Sigmoid colon (tissue), 7 donors: ENCODE measurements around the gene ST6GALNAC4. TPM values are rescaled to one million over a fixed set of nuclear protein-coding genes. Genes with fewer than 3 reads are reported as not detected.

Experiments
- DNase-seq: peaks from one replicate; pipeline ENCODE4 v3.0.0-alpha.2; 2019
- H3K27ac ChIP-seq, 4 donors: fragments of 200-600 bp; sonication (generic); one replicate each; pipeline ENCODE4 v1.5.1; 2016 to 2019; ENCODE audit warnings: mild to moderate bottlenecking in 1 of 4
- H3K27me3 ChIP-seq, 3 donors: fragments of 200-600 bp; sonication (generic); one replicate each; pipeline ENCODE4 v1.5.1; 2019; ENCODE audit warnings: mild to moderate bottlenecking in 1 of 3
- H3K36me3 ChIP-seq, 4 donors: fragments of 200-600 bp; sonication (generic); one replicate each; pipeline ENCODE4 v1.5.1; 2016 to 2019
- H3K4me1 ChIP-seq, 4 donors: fragments of 200-600 bp; sonication (generic); one replicate each; pipeline ENCODE4 v1.5.1; 2017 to 2019
- H3K4me3 ChIP-seq, 4 donors: fragments of 200-600 bp; sonication (generic); one replicate each; pipeline ENCODE4 v1.5.1; 2017 to 2019; ENCODE audit warnings: mild to moderate bottlenecking in 2 of 4, moderate library complexity in 1 of 4
- H3K9me3 ChIP-seq, 4 donors: fragments of 200-600 bp in 3 of 4; sonication (generic) in 3 of 4; one replicate each; pipeline versions ENCODE4 v1.5.1 to v1.6.1; 2013 to 2019
- EP300 ChIP-seq, 4 donors: sonication (generic); formaldehyde crosslinking; IDR thresholded peaks; one replicate each; pipeline ENCODE4 v1.6.1; 2017; ENCODE audit warnings: antibody characterized with exemption in 4 of 4
- POLR2A ChIP-seq, 2 donors: fragments of 450-650 bp; IDR thresholded peaks; one replicate each; pipeline ENCODE4 v1.6.1; 2016; ENCODE audit warnings: antibody characterized with exemption in 2 of 2, mild to moderate bottlenecking in 2 of 2, moderate library complexity in 2 of 2
- POLR2AphosphoS5 ChIP-seq, 4 donors: sonication (generic); formaldehyde crosslinking; IDR thresholded peaks; one replicate each; pipeline ENCODE4 v1.6.1; 2017; ENCODE audit warnings: antibody characterized with exemption in 4 of 4
- WGBS, 2 donors: extraction: QIAGEN DNeasy Blood & Tissue Kit; methylation state at CpG; one replicate each; pipeline ENCODE4 v1.1.7; 2013; 5-methylcytosine and 5-hydroxymethylcytosine counted together
- intact Hi-C: fragments of 100-400 bp; cut with DNase I; formaldehyde crosslinking; loops from one replicate; pipeline ENCODE4 v1.15.1; 2023
- polyA plus RNA-seq, 3 donors: library from polyadenylated mRNA; stranded (reverse); fragments of 200-250 nt; gene quantifications; one replicate each; pipeline ENCODE4 v1.2.3, GENCODE V29; 2013
- total RNA-seq, 4 donors: library from RNA; depleted of rRNA; stranded (reverse); fragments of >200 nt; gene quantifications; one replicate each; pipeline ENCODE4 v1.1.0, GENCODE V29; 2016
- TF ChIP-seq, protein P1 (sequence below), 4 experiments: fragments of 450-650 bp in 3 of 4; fragments of 200-600 bp in 1 of 4; IDR thresholded peaks; one replicate each; pipeline ENCODE4 v1.5.1; 2016 to 2019; ENCODE audit warnings: antibody characterized with exemption in 4 of 4, mild to moderate bottlenecking in 3 of 4, moderate library complexity in 2 of 4
- donor health status: healthy with polysubstance abuse.
- donor health status: Bipolar disorder and iron deficiency.
- donor health status: healthy.

The ST6GALNAC4 gene
- total and polyA plus RNA-seq, 7 donors, result 22.8 to 51.1 (median 27.0) TPM

GRCh38 chr9:127944586-127945218 lies 27.9 kb upstream of the ST6GALNAC4 start:
- TF ChIP-seq, protein P1, sequence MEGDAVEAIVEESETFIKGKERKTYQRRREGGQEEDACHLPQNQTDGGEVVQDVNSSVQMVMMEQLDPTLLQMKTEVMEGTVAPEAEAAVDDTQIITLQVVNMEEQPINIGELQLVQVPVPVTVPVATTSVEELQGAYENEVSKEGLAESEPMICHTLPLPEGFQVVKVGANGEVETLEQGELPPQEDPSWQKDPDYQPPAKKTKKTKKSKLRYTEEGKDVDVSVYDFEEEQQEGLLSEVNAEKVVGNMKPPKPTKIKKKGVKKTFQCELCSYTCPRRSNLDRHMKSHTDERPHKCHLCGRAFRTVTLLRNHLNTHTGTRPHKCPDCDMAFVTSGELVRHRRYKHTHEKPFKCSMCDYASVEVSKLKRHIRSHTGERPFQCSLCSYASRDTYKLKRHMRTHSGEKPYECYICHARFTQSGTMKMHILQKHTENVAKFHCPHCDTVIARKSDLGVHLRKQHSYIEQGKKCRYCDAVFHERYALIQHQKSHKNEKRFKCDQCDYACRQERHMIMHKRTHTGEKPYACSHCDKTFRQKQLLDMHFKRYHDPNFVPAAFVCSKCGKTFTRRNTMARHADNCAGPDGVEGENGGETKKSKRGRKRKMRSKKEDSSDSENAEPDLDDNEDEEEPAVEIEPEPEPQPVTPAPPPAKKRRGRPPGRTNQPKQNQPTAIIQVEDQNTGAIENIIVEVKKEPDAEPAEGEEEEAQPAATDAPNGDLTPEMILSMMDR (IDR thresholded peaks at IDR 0.05), result no peak
- TF ChIP-seq POLR2AphosphoS5 (IDR thresholded peaks at IDR 0.05) (no peak), EP300 (IDR thresholded peaks at IDR 0.05) (no peak), POLR2A (IDR thresholded peaks at IDR 0.05) (no peak)
- no peak for DNase-seq
- Histone ChIP-seq H3K4me3 (no peak overlapping the region), H3K27me3 (no peaks in the 10 kb centered on the region), H3K9me3 (no peaks in the 10 kb centered on the region), H3K4me1 (peaks cover 0 to 44% (median 38%) of the 10 kb centered on the region in 4 donors), H3K36me3 (peaks cover 12 to 47% (median 25%) of the 10 kb centered on the region in 4 donors), H3K27ac (peak overlapping the region; percentile 1 to 48 (median 45))
- intact Hi-C loops, result no loop called here
- WGBS, 2 donors, result 91 to 94% methylated on average over 38 of the region's 38 CpGs

DNA sequence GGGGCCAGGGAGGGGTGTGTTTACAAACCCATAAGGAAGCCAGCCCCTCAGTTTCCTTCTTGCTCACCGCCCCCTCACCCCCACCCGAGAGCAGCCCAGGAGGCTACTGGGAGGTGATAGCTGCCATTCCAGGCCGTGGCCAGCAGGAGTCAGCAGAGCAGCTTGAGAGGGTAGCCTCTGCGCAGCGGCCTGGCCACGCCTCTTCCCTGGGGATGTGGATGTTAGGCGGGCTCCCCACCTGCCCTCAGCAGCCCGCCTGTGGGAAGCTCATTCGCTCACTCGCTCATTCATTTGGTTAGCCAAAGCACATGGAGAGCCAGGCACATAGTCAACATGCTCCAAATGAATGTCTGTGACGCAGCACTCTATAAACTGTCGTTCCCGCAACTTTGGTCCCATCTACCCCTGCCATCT lies 26.9 kb upstream of the ST6GALNAC4 start:
- H3K9me3 ChIP-seq, result no peaks in the 10 kb centered on the region
- DNase-seq, result peak; percentile 94
- H3K27me3 ChIP-seq, result no peaks in the 10 kb centered on the region
- H3K4me3 ChIP-seq, result no peak overlapping the region
- intact Hi-C loops, result loop anchor here (1.0 kb wide), 3 partner anchors 37 to 174 kb away; partner anchors contain the start of gene EEIG1
- peaks cover 12 to 47% (median 25%) of the 10 kb centered on the region in 4 donors for H3K36me3 ChIP-seq
- H3K4me1 ChIP-seq, result peaks cover 0 to 38% (median 35%) of the 10 kb centered on the region in 4 donors
- TF ChIP-seq POLR2AphosphoS5 (IDR thresholded peaks at IDR 0.05) (peak in 3 of 4 donors; percentile 19 to 34 (median 32)), POLR2A (IDR thresholded peaks at IDR 0.05) (no peak), EP300 (IDR thresholded peaks at IDR 0.05) (no peak)
- TF ChIP-seq, protein P1 (IDR thresholded peaks at IDR 0.05), result peak; percentile 84 to 97 (median 95)
- H3K27ac ChIP-seq, result peak overlapping the region; percentile 1 to 48 (median 45)
- 27 to 29% methylated on average over 13 of the region's 13 CpGs for WGBS, 2 donors

GRCh38 chr9:127943011-127943662 lies 26.3 kb upstream of the ST6GALNAC4 start:
- H3K9me3 ChIP-seq, result no peaks in the 10 kb centered on the region
- intact Hi-C loops, result loop anchor here (1.0 kb wide), 3 partner anchors 37 to 174 kb away; partner anchors contain the start of gene EEIG1
- H3K4me1 ChIP-seq, result peaks cover 0 to 44% (median 41%) of the 10 kb centered on the region in 4 donors
- peak overlapping the region in 3 of 4 donors; percentile 43 to 48 (median 47) for H3K27ac ChIP-seq
- DNase-seq, result no peak
- no peak overlapping the region for H3K4me3 ChIP-seq
- no peak for TF ChIP-seq EP300 (IDR thresholded peaks at IDR 0.05)
- TF ChIP-seq, protein P1 (IDR thresholded peaks at IDR 0.05), result no peak
- TF ChIP-seq POLR2A (IDR thresholded peaks at IDR 0.05), result no peak
- no peak for TF ChIP-seq POLR2AphosphoS5 (IDR thresholded peaks at IDR 0.05)
- 75 to 80% methylated on average over 14 of the region's 14 CpGs for WGBS, 2 donors
- peaks cover 12 to 47% (median 25%) of the 10 kb centered on the region in 4 donors for H3K36me3 ChIP-seq
- no peaks in the 10 kb centered on the region for H3K27me3 ChIP-seq

- H3K9me3 ChIP-seq, result no peaks in the 10 kb centered on the region
- intact Hi-C loops, result loop anchor here (1.0 kb wide), 3 partner anchors 38 to 175 kb away; partner anchors contain the start of gene EEIG1
- peaks cover 0 to 48% (median 45%) of the 10 kb centered on the region in 4 donors for H3K4me1 ChIP-seq
- 62 to 67% methylated on average over 18 of the region's 18 CpGs for WGBS, 2 donors
- no peak overlapping the region for H3K4me3 ChIP-seq
- TF ChIP-seq EP300 (IDR thresholded peaks at IDR 0.05), result no peak
- TF ChIP-seq, protein P1 (IDR thresholded peaks at IDR 0.05), result peak; percentile 92 to 95 (median 94)
- peak in 1 of 4 donors; percentile 38 for TF ChIP-seq POLR2AphosphoS5 (IDR thresholded peaks at IDR 0.05)
- TF ChIP-seq POLR2A (IDR thresholded peaks at IDR 0.05), result no peak
- H3K27ac ChIP-seq, result peak overlapping the region in 3 of 4 donors; percentile 45 to 53 (median 47)
- H3K27me3 ChIP-seq, result no peaks in the 10 kb centered on the region
- peak; percentile 91 for DNase-seq
- H3K36me3 ChIP-seq, result peaks cover 12 to 47% (median 23%) of the 10 kb centered on the region in 4 donors
Observed at GRCh38 chr9:127942216-127943010, 25.6 kb upstream of the ST6GALNAC4 start.
